Right lobe of liver (tissue), 4 donors: ENCODE data around the gene GALR1.

Source experiments
- POLR2A ChIP-seq: fragments of 450-650 bp; IDR thresholded peaks from one replicate; pipeline ENCODE4 v1.6.1; 2017; ENCODE audit warnings: antibody characterized with exemption, mild to moderate bottlenecking
- TF ChIP-seq, protein P1 (sequence below), 4 donors: fragments of 200-600 bp in 3 of 4; fragments of 450-650 bp in 1 of 4; IDR thresholded peaks; one replicate each; pipeline versions ENCODE4 v1.5.1 to v1.8.0; 2016 to 2022; ENCODE audit warnings: antibody characterized with exemption in 4 of 4, mild to moderate bottlenecking in 2 of 4
- donor health status: DM: no; HTN: no; CAD: no.
- donor health status: DM: no; HTN: no; CAD: no.
- donor health status: DM: no; HTN: yes; CAD: no.

DNA sequence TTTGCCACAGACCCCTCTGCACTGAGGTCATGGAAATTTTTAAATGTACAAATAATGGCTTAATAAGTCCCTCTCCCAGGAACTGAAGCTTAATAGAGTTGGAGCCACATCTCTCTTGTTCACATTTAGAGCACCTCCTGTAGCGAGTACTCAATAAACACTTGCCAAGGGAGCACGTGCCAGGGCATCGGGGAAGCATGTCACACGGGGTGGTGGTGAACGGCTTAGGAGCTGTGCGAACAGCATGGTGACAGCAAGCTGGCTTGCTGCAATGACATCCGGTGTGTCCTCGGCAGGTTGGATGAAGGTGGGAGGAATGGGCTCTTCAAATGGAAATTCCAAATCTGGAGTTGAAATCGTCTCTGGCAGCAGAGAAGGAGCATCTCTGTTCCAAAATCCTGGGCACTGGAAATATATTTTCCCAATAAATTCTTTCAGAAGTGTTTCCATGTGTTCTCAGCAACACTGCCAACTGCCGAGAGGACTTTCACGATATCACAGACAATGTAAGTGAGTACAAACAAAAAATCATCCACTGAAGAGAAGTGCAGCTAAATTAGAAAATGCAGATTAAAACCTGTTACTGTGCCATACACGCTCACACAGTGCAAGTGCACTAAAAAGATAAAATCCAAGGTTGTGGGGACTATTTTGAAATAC is 74.1 kb downstream of the GALR1 start:
- TF ChIP-seq, protein P1, sequence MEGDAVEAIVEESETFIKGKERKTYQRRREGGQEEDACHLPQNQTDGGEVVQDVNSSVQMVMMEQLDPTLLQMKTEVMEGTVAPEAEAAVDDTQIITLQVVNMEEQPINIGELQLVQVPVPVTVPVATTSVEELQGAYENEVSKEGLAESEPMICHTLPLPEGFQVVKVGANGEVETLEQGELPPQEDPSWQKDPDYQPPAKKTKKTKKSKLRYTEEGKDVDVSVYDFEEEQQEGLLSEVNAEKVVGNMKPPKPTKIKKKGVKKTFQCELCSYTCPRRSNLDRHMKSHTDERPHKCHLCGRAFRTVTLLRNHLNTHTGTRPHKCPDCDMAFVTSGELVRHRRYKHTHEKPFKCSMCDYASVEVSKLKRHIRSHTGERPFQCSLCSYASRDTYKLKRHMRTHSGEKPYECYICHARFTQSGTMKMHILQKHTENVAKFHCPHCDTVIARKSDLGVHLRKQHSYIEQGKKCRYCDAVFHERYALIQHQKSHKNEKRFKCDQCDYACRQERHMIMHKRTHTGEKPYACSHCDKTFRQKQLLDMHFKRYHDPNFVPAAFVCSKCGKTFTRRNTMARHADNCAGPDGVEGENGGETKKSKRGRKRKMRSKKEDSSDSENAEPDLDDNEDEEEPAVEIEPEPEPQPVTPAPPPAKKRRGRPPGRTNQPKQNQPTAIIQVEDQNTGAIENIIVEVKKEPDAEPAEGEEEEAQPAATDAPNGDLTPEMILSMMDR (IDR thresholded peaks at IDR 0.05) = no peak
- no peak for TF ChIP-seq POLR2A
